Neural crest cell (in vitro differentiated cells): ENCODE results near the gene SUPT3H. TPM values are rescaled to one million over a fixed set of nuclear protein-coding genes. Genes with fewer than 3 reads are reported as not detected.

ENCODE experiments used
- DNase-seq: peaks from one replicate; pipeline ENCODE4 v3.0.0; 2021; ENCODE audit warnings: low read depth, mixed read lengths, low spot score
- H3K27ac Mint-ChIP-seq: one replicate; pipeline ENCODE4 v1.8.0; 2021; ENCODE audit warnings: mild to moderate bottlenecking, mixed read lengths; ENCODE audit not compliant: unreplicated experiment
- H3K27me3 Mint-ChIP-seq: 2 replicates; pipeline ENCODE4 v1.8.0; 2021; ENCODE audit warnings: low read depth, mild to moderate bottlenecking, mixed read lengths
- H3K36me3 Mint-ChIP-seq: 2 replicates; pipeline ENCODE4 v1.8.0; 2021; ENCODE audit warnings: low read depth, mild to moderate bottlenecking, mixed read lengths
- H3K4me1 Mint-ChIP-seq: 2 replicates; pipeline ENCODE4 v1.8.0; 2021; ENCODE audit warnings: mixed read lengths
- H3K4me3 Mint-ChIP-seq: one replicate; pipeline ENCODE4 v1.8.0; 2021; ENCODE audit warnings: mild to moderate bottlenecking, mixed read lengths
- H3K9me3 Mint-ChIP-seq: 2 replicates; pipeline ENCODE4 v1.8.0; 2021; ENCODE audit warnings: mixed read lengths
- total RNA-seq: library from RNA; stranded (reverse); gene quantifications from 2 replicates; pipeline ENCODE4 v1.2.1, GENCODE V29; 2021
- TF ChIP-seq, protein P1 (sequence below): fragments of 200-600 bp; sonication (generic); conservative IDR thresholded peaks from 2 replicates; pipeline ENCODE4 v1.5.0; 2021; ENCODE audit warnings: antibody characterized with exemption, mild to moderate bottlenecking

The SUPT3H gene
- total RNA-seq, 1 donor from 2014 or later = 17.0 TPM

GRCh38 chr6:44931385-44931784 is 446.3 kb downstream of the SUPT3H start:
- H3K27me3 Mint-ChIP-seq = no peaks in the 10 kb centered on the region
- H3K9me3 Mint-ChIP-seq = no peaks in the 10 kb centered on the region
- no peak overlapping the region for H3K4me3 Mint-ChIP-seq

GRCh38 chr6:44926556-44926955 is 451.2 kb downstream of the SUPT3H start:
- DNase-seq = no peak
- Mint-ChIP-seq H3K27ac (no peak overlapping the region), H3K4me1 (no peaks in the 10 kb centered on the region), H3K9me3 (no peaks in the 10 kb centered on the region), H3K27me3 (no peaks in the 10 kb centered on the region), H3K36me3 (no peaks in the 10 kb centered on the region), H3K4me3 (no peak overlapping the region)
- TF ChIP-seq, protein P1, sequence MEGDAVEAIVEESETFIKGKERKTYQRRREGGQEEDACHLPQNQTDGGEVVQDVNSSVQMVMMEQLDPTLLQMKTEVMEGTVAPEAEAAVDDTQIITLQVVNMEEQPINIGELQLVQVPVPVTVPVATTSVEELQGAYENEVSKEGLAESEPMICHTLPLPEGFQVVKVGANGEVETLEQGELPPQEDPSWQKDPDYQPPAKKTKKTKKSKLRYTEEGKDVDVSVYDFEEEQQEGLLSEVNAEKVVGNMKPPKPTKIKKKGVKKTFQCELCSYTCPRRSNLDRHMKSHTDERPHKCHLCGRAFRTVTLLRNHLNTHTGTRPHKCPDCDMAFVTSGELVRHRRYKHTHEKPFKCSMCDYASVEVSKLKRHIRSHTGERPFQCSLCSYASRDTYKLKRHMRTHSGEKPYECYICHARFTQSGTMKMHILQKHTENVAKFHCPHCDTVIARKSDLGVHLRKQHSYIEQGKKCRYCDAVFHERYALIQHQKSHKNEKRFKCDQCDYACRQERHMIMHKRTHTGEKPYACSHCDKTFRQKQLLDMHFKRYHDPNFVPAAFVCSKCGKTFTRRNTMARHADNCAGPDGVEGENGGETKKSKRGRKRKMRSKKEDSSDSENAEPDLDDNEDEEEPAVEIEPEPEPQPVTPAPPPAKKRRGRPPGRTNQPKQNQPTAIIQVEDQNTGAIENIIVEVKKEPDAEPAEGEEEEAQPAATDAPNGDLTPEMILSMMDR = no peak

More at GRCh38 chr6:44931385-44931784, 446.3 kb downstream of the SUPT3H start:
- Mint-ChIP-seq H3K36me3 (no peaks in the 10 kb centered on the region), H3K4me1 (no peaks in the 10 kb centered on the region), H3K27ac (no peak overlapping the region)
- TF ChIP-seq, protein P1 = no peak
- no peak for DNase-seq

DNA sequence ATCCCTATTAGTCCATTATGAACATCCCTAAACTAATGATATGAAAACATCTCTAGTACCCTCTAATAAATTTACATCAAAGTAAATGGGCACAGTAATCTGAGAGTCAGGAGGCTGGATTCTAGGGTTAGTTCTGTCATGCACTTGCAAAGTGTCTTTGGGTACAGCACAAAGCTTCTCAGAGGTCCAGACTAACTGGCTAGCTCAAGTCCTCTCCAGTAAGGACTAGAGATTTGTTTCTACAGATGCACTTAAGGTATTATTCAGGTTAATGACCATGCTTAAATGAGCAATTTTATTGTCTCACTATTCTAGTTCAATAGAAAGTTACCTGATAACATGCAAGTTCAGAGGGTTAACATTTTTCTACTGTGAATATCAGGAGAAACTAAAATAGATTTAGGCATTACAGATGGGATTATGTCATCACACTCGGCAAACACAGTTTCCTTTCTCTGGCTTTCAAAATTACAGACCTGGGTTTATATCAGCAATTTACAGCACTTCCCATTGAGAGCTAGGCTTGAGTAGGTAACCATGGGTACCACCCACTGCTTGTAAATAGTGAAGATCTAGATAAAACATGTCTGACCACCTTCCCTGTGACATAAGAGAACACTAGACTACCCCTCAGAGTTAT is 452.5 kb downstream of the SUPT3H start:
- H3K9me3 Mint-ChIP-seq = no peaks in the 10 kb centered on the region
- no peak overlapping the region for H3K4me3 Mint-ChIP-seq
- no peaks in the 10 kb centered on the region for H3K36me3 Mint-ChIP-seq
- H3K27me3 Mint-ChIP-seq = no peaks in the 10 kb centered on the region
- TF ChIP-seq, protein P1 = no peak
- no peak overlapping the region for H3K27ac Mint-ChIP-seq
- no peak for DNase-seq
- H3K4me1 Mint-ChIP-seq = no peaks in the 10 kb centered on the region

- no peaks in the 10 kb centered on the region for H3K36me3 Mint-ChIP-seq
- no peak overlapping the region for H3K27ac Mint-ChIP-seq
- H3K9me3 Mint-ChIP-seq = no peaks in the 10 kb centered on the region
- H3K4me1 Mint-ChIP-seq = no peaks in the 10 kb centered on the region
- no peak for DNase-seq
- no peaks in the 10 kb centered on the region for H3K27me3 Mint-ChIP-seq
- no peak overlapping the region for H3K4me3 Mint-ChIP-seq
- TF ChIP-seq, protein P1 = no peak
Observed at GRCh38 chr6:44923444-44923843, 454.3 kb downstream of the SUPT3H start.

DNA sequence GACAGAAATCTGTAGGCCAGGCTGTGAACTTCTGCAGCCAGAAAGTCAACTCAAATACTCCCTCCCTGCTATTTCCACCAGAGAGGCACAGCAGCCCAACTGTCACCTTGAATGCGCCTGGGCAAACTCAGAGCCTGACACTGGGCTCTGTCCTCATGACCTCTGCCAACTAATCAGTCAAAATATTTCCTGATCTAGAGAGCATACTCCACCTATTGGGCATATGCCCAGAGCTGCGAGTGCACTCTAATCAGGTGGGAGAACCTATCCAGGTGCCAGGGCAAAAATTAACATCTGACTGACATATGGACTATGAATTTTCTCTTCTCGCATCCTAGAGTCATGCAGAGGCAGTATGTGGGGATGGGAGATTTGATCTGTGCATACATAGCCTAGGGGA is 455.9 kb downstream of the SUPT3H start:
- Mint-ChIP-seq H3K27ac (no peak overlapping the region), H3K9me3 (no peaks in the 10 kb centered on the region), H3K36me3 (no peaks in the 10 kb centered on the region), H3K27me3 (no peaks in the 10 kb centered on the region), H3K4me1 (no peaks in the 10 kb centered on the region), H3K4me3 (no peak overlapping the region)
- TF ChIP-seq, protein P1 = no peak
- no peak for DNase-seq
